K562 treated with DMSO at 1 percent for 24 hours (cell line): Measurements from ENCODE around the gene MAIP1. TPM values are rescaled to one million over a fixed set of nuclear protein-coding genes. Genes with fewer than 3 reads are reported as not detected.

Experiments used
- total RNA-seq: library from RNA; unstranded; fragments of 300-600 nt; gene quantifications from 2 replicates; pipeline ENCODE4 v1.2.3, GENCODE V29; 2022; ENCODE audit warnings: low read depth; ENCODE audit not compliant: insufficient read depth

The MAIP1 gene, protein sequence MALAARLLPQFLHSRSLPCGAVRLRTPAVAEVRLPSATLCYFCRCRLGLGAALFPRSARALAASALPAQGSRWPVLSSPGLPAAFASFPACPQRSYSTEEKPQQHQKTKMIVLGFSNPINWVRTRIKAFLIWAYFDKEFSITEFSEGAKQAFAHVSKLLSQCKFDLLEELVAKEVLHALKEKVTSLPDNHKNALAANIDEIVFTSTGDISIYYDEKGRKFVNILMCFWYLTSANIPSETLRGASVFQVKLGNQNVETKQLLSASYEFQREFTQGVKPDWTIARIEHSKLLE
- total RNA-seq = 14.5 and 15.2 TPM in 2 replicates

DNA sequence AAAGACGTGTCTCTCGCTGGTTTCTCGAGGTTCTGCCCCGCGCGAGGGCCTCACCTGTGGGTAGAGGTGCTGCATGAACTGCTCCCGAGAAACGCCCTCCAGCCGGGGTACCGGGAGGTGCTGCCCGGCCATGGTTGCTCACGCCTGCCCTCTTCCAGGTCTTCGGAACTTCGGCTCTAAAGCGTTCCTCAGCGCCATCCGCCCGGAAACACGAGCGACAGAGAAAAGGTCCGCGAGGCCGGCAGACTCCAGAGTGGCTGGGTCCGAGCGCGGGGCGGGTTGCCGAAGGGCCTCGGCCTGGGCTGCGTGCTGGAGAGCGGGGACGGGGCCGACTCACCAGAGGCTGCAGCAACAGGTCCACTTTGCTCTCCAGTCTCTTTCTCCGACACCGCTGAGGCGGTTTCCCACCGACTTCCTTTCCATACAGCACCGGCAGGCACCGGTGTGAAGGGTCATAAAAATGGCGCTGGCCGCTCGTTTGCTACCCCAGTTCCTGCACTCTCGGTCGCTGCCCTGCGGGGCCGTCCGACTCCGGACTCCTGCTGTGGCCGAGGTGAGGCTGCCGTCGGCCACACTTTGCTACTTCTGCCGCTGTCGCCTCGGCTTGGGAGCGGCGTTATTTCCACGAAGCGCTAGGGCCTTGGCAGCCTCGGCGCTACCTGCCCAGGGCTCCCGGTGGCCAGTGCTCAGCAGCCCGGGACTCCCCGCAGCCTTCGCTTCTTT, at the start of gene MAIP1, which contains the start of gene TYW5:
Gene MAIP1 (plus strand): TSS at position 244 of the 723 bp plus-strand sequence. CDS start 217 bp downstream, at position 461.
Gene TYW5 (minus strand): TSS at position 153 of the 723 bp plus-strand sequence. CDS start 21 bp downstream, at position 132.

DNA sequence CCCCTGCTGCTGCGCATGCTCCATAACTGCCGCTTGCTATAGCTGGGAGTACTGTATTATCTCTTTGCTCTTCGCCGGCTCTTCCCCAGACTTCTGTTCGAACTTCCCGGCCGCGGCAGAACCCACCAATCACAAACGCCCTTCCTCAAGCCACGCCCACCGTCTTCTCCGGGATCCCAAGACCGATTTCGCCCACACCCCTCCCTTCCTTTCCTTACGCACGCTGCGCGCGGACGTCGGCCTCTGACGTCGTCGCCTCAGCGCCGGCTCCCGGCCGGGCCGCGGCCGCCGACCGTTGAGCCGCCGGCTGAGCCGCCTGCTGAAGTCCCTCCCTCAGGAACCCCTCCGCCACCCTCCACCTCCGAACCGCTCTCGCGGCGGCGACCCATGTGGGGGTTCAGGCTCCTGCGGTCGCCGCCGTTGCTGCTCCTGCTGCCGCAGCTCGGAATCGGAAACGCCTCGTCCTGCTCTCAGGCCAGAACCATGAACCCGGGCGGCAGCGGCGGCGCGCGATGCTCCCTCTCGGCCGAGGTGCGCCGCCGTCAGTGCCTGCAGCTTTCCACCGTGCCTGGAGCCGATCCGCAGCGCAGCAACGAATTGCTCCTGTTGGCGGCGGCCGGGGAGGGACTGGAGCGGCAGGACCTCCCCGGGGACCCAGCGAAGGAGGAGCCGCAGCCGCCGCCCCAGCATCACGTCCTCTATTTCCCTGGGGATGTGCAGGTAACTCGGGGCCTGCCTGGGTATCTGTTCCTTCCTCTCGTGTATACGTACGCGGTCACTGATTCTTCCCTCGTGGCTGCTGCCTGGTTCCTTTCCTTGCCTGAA, 44.1 kb upstream of the MAIP1 start, which contains the start of gene C2orf69:
Gene C2orf69 (plus strand): TSS at position 242 of the 825 bp plus-strand sequence. CDS start 146 bp downstream, at position 388.

Other genes with a start within 250 kb of the MAIP1 start
- gene FTCDNL1, start 104.4 kb upstream of the MAIP1 start, total RNA-seq = not detected in 2 replicates
- gene C2orf69, start 44.3 kb upstream of the MAIP1 start, total RNA-seq = 3.3 and 3.7 TPM in 2 replicates
- 1.2 and 1.5 TPM in 2 replicates for gene TYW5, start 91 bp upstream of the MAIP1 start, total RNA-seq